Astrocyte of the spinal cord (primary cell): ENCODE measurements around the gene TMEM203.
A peak's percentile ranks its signal among the peaks of the same experiment; 100 is the strongest.

Experiments used
- DNase-seq: peaks from one replicate; pipeline ENCODE4 v3.0.0; 2011; ENCODE audit warnings: low read depth, low spot score
- H3K4me3 ChIP-seq: 2 replicates; pipeline ENCODE4 v1.5.1; 2011; ENCODE audit warnings: low read depth, mild to moderate bottlenecking, low read length, moderate library complexity
- CTCF ChIP-seq: IDR thresholded peaks from 2 replicates; pipeline ENCODE4 v1.5.1; 2012; ENCODE audit warnings: low read depth, mild to moderate bottlenecking, low read length, inconsistent platforms
- in situ Hi-C: cut with HindIII; loops from 2 replicates; pipeline ENCODE4 v1.10.0; 2017; ENCODE audit warnings: low sequenced_read_pairs

Gene TMEM203

GRCh38 chr9:137213160-137214060, 8.0 kb upstream of the TMEM203 start:
- peak; percentile 25 for TF ChIP-seq CTCF
- H3K4me3 ChIP-seq: no peak overlapping the region
- in situ Hi-C loops: no loop called here
- no peak for DNase-seq

- DNase-seq: no peak
- no peak for TF ChIP-seq CTCF
- in situ Hi-C loops: no loop called here
- H3K4me3 ChIP-seq: no peak overlapping the region
These were observed 7.1 kb upstream of the TMEM203 start for GRCh38 chr9:137212520-137212919.

GRCh38 chr9:137211532-137211931, 6.1 kb upstream of the TMEM203 start:
- DNase-seq: no peak
- TF ChIP-seq CTCF: no peak
- no peak overlapping the region for H3K4me3 ChIP-seq
- in situ Hi-C loops: no loop called here

- TF ChIP-seq CTCF: no peak
- in situ Hi-C loops: no loop called here
- H3K4me3 ChIP-seq: peak overlapping the region; percentile 90
- no peak for DNase-seq
These were observed 1.2 kb upstream of the TMEM203 start for GRCh38 chr9:137206602-137207001.

GRCh38 chr9:137204731-137205125, 720 bp downstream of the TMEM203 start:
- TF ChIP-seq CTCF: no peak
- no peak for DNase-seq
- in situ Hi-C loops: no loop called here
- H3K4me3 ChIP-seq: peak overlapping the region; percentile 90

GRCh38 chr9:137202966-137203365, 2.5 kb downstream of the TMEM203 start:
- no peak overlapping the region for H3K4me3 ChIP-seq
- in situ Hi-C loops: no loop called here
- DNase-seq: no peak
- TF ChIP-seq CTCF: no peak
